ENCODE measurements around the gene CAPZB.

Gene CAPZB

DNA sequence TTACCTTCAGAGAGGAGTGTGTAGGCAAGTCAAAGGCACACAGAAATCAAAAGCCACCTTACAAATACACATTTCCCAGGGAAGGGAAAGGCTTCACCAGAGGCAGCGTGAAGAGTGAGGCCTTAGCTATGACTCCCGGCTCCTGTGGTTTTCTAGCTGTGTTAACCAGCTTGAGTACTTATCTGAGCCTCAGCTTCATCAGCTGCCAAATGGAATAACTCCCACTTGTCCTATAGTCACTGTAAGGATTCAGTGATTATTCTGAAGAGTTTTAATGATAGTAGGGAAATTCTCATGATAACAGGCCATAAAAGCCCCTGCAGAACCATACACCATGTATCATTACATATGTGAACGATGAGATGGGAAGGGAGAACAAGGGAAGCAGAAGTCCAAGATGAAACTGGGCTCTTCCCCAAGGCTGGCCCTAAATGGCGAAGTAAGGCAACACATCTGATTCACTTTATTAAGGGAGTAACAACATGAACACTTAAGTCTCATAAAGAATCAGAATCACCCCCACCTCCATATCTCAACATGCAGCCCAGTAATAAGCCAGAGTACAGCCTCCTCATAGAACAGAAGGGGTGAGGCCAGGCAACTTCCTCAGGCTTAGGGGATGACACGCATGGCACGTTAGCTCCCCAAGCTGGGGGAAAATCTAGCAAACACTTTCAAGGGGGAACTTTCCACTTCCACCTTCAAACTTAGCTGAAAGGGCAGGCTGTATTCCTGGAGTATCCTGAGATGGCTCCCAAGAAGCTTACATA is 109.5 kb downstream of the CAPZB start:
- no peak for DNase-seq (ENCODE audit: low read depth)
- TF ChIP-seq CTCF (conservative IDR thresholded peaks at IDR 0.05; ENCODE audit: low read depth, low read length): no peak
- H3K4me3 ChIP-seq (ENCODE audit: low read depth, low read length): no peak overlapping the region

DNA sequence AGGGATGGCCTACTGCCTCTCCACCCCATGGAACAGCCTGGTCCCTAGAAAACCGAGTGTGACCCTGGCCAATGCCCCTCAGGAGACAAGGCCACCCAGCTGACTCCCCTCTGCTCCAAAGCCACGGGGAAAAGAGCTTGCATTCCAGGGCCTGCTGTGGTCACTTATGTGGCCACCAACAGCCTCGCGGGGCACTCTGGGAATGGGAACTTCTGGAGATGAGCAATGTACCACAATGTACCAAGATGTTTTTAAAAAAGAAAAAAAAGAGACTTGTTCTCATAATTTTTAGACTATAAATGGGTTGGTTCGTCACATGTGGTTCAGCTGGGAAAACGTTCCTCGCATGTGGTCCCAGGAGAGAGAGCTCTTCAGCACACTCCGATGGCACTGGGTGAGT is 110.4 kb downstream of the CAPZB start:
- H3K4me3 ChIP-seq (ENCODE audit: low read depth, low read length): no peak overlapping the region
- DNase-seq (ENCODE audit: low read depth): no peak

DNA sequence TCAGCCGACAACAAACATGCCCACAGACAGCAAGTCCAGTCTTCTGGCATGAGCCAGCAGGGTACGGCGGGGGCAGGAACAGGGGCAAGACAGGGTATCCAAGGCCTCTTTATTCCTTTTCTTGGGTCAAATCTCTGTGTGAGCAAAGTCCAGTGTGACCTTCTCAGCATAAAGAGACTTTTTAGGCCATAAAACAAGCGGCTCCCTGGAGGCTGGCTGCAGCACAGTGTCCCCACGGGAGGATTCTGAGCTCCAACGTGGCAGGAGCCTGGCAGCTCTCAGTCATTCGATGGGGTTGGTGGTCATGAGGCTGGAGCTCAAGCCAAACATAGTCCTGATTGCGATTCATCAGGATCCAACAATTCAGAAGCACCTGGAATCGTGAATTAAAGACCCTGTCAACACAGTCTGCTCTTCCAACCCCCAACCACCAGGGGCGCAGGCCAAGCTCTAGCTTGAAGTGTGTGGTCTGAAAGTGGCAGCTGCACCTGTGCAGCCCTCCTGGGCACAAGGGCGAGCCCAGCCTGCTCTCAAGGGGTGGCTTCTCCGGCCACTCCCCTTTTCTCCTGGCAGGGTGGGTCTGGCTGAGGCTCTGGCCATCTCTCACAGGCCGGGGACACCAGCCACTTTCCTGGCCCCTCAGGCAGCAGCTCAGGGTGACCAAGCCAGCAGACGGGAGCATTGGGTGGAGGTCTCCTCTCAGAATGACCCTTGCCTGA is 111.1 kb downstream of the CAPZB start:
- TF ChIP-seq CTCF (conservative IDR thresholded peaks at IDR 0.05; ENCODE audit: low read depth, low read length): peak; percentile 57
- DNase-seq (ENCODE audit: low read depth): no peak
- H3K4me3 ChIP-seq (ENCODE audit: low read depth, low read length): no peak overlapping the region

More for the DNA sequence above, 110.4 kb downstream of the CAPZB start:
- no peak for TF ChIP-seq CTCF (conservative IDR thresholded peaks at IDR 0.05; ENCODE audit: low read depth, low read length)

GRCh38 chr1:19373211-19374082 is 111.9 kb downstream of the CAPZB start:
- DNase-seq (ENCODE audit: low read depth): no peak
- H3K4me3 ChIP-seq (ENCODE audit: low read depth, low read length): no peak overlapping the region
- no peak for TF ChIP-seq CTCF (conservative IDR thresholded peaks at IDR 0.05; ENCODE audit: low read depth, low read length)

DNA sequence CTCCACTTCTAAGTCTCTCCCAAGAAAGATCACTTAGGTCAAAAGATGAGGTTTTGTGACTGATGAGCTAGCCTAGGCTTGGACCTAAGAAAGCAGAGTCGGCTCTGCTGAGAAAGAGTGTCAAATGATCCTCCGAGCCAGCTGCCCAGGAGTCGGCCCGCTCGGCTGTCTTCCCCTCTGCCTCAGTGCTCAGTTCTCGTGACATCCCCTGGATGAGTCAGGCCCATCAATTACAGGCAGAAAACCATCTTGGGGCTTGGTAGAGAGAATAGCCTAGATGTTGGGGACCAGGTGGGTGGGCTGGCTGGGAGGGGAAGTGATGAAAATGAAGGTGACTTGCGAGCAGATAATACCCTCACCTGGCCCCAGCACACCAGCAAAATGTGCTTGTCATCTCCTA is 112.7 kb downstream of the CAPZB start:
- DNase-seq (ENCODE audit: low read depth): no peak
- no peak for TF ChIP-seq CTCF (conservative IDR thresholded peaks at IDR 0.05; ENCODE audit: low read depth, low read length)

GRCh38 chr1:19372136-19372514 is 113.2 kb downstream of the CAPZB start:
- no peak overlapping the region for H3K4me3 ChIP-seq (ENCODE audit: low read depth, low read length)
- no peak for DNase-seq (ENCODE audit: low read depth)
- no peak for TF ChIP-seq CTCF (conservative IDR thresholded peaks at IDR 0.05; ENCODE audit: low read depth, low read length)

More for the DNA sequence above, 112.7 kb downstream of the CAPZB start:
- H3K4me3 ChIP-seq (ENCODE audit: low read depth, low read length): no peak overlapping the region

Measured in choroid plexus epithelial cell (primary cell).